ENCODE results near the gene MEN1. TPM values are rescaled to one million over a fixed set of nuclear protein-coding genes. Genes with fewer than 3 reads are reported as not detected.

The MEN1 gene
- total RNA-seq, 4 donors from 2014 or later, result 26.9 to 46.6 (median 36.1) TPM

GRCh38 chr11:64831411-64831891 lies 21.1 kb upstream of the MEN1 start:
- H3K27me3 ChIP-seq, result no peaks in the 10 kb centered on the region
- H3K4me1 ChIP-seq, result peaks cover 18% of the 10 kb centered on the region
- WGBS, result 82% methylated on average over 10 of the region's 24 CpGs
- H3K27ac ChIP-seq, result no peak overlapping the region
- DNase-seq (ENCODE audit: low spot score in 2 of 2), result no peak
- TF ChIP-seq EP300 (IDR thresholded peaks at IDR 0.05) (no peak), CTCF (IDR thresholded peaks at IDR 0.05) (no peak), POLR2AphosphoS5 (IDR thresholded peaks at IDR 0.05) (no peak), POLR2A (IDR thresholded peaks at IDR 0.05) (no peak)
- H3K4me3 ChIP-seq, result no peak overlapping the region
- H3K9me3 ChIP-seq, result no peaks in the 10 kb centered on the region
- H3K36me3 ChIP-seq, result peaks cover 79% of the 10 kb centered on the region

- no peak for DNase-seq (ENCODE audit: low spot score in 2 of 2)
- H3K27me3 ChIP-seq, result no peaks in the 10 kb centered on the region
- H3K4me3 ChIP-seq, result no peak overlapping the region
- no peak overlapping the region for H3K27ac ChIP-seq
- H3K9me3 ChIP-seq, result no peaks in the 10 kb centered on the region
- H3K4me1 ChIP-seq, result peaks cover under 1% of the 10 kb centered on the region
- TF ChIP-seq CTCF (IDR thresholded peaks at IDR 0.05) (no peak), EP300 (IDR thresholded peaks at IDR 0.05) (no peak), POLR2A (IDR thresholded peaks at IDR 0.05) (no peak), POLR2AphosphoS5 (IDR thresholded peaks at IDR 0.05) (no peak)
- WGBS, result 77% methylated on average over 10 of the region's 43 CpGs
- peaks cover 83% of the 10 kb centered on the region for H3K36me3 ChIP-seq
Measured at GRCh38 chr11:64829536-64830251, 19.3 kb upstream of the MEN1 start.

- H3K4me3 ChIP-seq, result no peak overlapping the region
- no peaks in the 10 kb centered on the region for H3K27me3 ChIP-seq
- H3K27ac ChIP-seq, result no peak overlapping the region
- H3K36me3 ChIP-seq, result peaks cover 67% of the 10 kb centered on the region
- DNase-seq (ENCODE audit: low spot score in 2 of 2), result no peak
- H3K4me1 ChIP-seq, result no peaks in the 10 kb centered on the region
- no peaks in the 10 kb centered on the region for H3K9me3 ChIP-seq
- no peak for TF ChIP-seq EP300 (IDR thresholded peaks at IDR 0.05)
- TF ChIP-seq POLR2AphosphoS5 (IDR thresholded peaks at IDR 0.05), result no peak
- TF ChIP-seq POLR2A (IDR thresholded peaks at IDR 0.05), result no peak
- no peak for TF ChIP-seq CTCF (IDR thresholded peaks at IDR 0.05)
- 94% methylated on average over 13 of the region's 22 CpGs for WGBS
Measured at GRCh38 chr11:64827451-64827839, 17.1 kb upstream of the MEN1 start.

GRCh38 chr11:64826578-64827450 lies 16.5 kb upstream of the MEN1 start:
- H3K36me3 ChIP-seq, result peaks cover 61% of the 10 kb centered on the region
- no peak overlapping the region for H3K4me3 ChIP-seq
- no peak overlapping the region for H3K27ac ChIP-seq
- no peaks in the 10 kb centered on the region for H3K27me3 ChIP-seq
- H3K4me1 ChIP-seq, result no peaks in the 10 kb centered on the region
- no peak for TF ChIP-seq POLR2A (IDR thresholded peaks at IDR 0.05)
- no peak for TF ChIP-seq EP300 (IDR thresholded peaks at IDR 0.05)
- no peak for TF ChIP-seq CTCF (IDR thresholded peaks at IDR 0.05)
- TF ChIP-seq POLR2AphosphoS5 (IDR thresholded peaks at IDR 0.05), result no peak
- DNase-seq (ENCODE audit: low spot score in 2 of 2), result peak in 1 of 2 donors; percentile 58
- H3K9me3 ChIP-seq, result no peaks in the 10 kb centered on the region
- WGBS, result 94% methylated on average over 31 of the region's 52 CpGs

- TF ChIP-seq POLR2A (IDR thresholded peaks at IDR 0.05) (no peak), EP300 (IDR thresholded peaks at IDR 0.05) (no peak), CTCF (IDR thresholded peaks at IDR 0.05) (no peak), POLR2AphosphoS5 (IDR thresholded peaks at IDR 0.05) (no peak)
- Histone ChIP-seq H3K4me1 (no peaks in the 10 kb centered on the region), H3K4me3 (no peak overlapping the region), H3K27ac (no peak overlapping the region), H3K27me3 (no peaks in the 10 kb centered on the region), H3K36me3 (peaks cover 53% of the 10 kb centered on the region), H3K9me3 (no peaks in the 10 kb centered on the region)
- 85% methylated on average over 7 of the region's 7 CpGs for WGBS
- DNase-seq (ENCODE audit: low spot score in 2 of 2), result no peak
Measured at GRCh38 chr11:64826062-64826461, 15.7 kb upstream of the MEN1 start.
